Right hindlimb (tissue), 1 donor: Measurements from ENCODE around the gene EPB42.

Experiments used
- DNase-seq: peaks from one replicate; pipeline ENCODE4 v3.0.0-alpha.2; 2018

The EPB42 gene

GRCh38 chr15:43220991-43221403 is at the start of gene EPB42:
TSS of gene EPB42 (minus strand) at chr15:43221018. CDS start at chr15:43220825, 193 bp downstream.
- no peak for DNase-seq

GRCh38 chr15:43270113-43270665 is 49.4 kb upstream of the EPB42 start:
- DNase-seq: no peak

- DNase-seq: no peak
These were observed 47.6 kb upstream of the EPB42 start for GRCh38 chr15:43268111-43269105.

- DNase-seq: no peak
These were observed 46.6 kb upstream of the EPB42 start for GRCh38 chr15:43267439-43267838.

GRCh38 chr15:43266834-43267233 is 46.0 kb upstream of the EPB42 start, which contains the start of gene TGM5:
TSS of gene TGM5 (minus strand) at chr15:43266928. CDS start at chr15:43266849, 79 bp downstream.
- no peak for DNase-seq

- no peak for DNase-seq
These were observed 45.6 kb upstream of the EPB42 start for GRCh38 chr15:43266386-43266785.

- no peak for DNase-seq
These were observed 39.3 kb upstream of the EPB42 start for GRCh38 chr15:43260011-43260615.

- DNase-seq: no peak
These were observed 38.0 kb upstream of the EPB42 start for GRCh38 chr15:43258781-43259180.

GRCh38 chr15:43256341-43256740 is 35.5 kb upstream of the EPB42 start:
- DNase-seq: no peak

- DNase-seq: no peak
These were observed 34.6 kb upstream of the EPB42 start for GRCh38 chr15:43255376-43255775.

- DNase-seq: no peak
These were observed 32.9 kb upstream of the EPB42 start for GRCh38 chr15:43253431-43254403.

- DNase-seq: no peak
These were observed 31.0 kb upstream of the EPB42 start for GRCh38 chr15:43251871-43252250.

- DNase-seq: no peak
These were observed 30.5 kb upstream of the EPB42 start for GRCh38 chr15:43251185-43251870.

- no peak for DNase-seq
These were observed 30.0 kb upstream of the EPB42 start for GRCh38 chr15:43250785-43251184.

- DNase-seq: no peak
These were observed 28.9 kb upstream of the EPB42 start for GRCh38 chr15:43249699-43250203.

GRCh38 chr15:43249236-43249635 is 28.4 kb upstream of the EPB42 start:
- DNase-seq: no peak

GRCh38 chr15:43246261-43246774 is 25.5 kb upstream of the EPB42 start:
- no peak for DNase-seq

- no peak for DNase-seq
These were observed 23.3 kb upstream of the EPB42 start for GRCh38 chr15:43244092-43244491.

GRCh38 chr15:43243020-43243645 is 22.3 kb upstream of the EPB42 start:
- no peak for DNase-seq

- DNase-seq: no peak
These were observed 21.8 kb upstream of the EPB42 start for GRCh38 chr15:43242616-43243015.

- peak; percentile 89 for DNase-seq
These were observed 20.3 kb upstream of the EPB42 start for GRCh38 chr15:43241100-43241499.
